Endodermal cell (in vitro differentiated cells): Measurements from ENCODE around the gene SLC25A47. TPM values are rescaled to one million over a fixed set of nuclear protein-coding genes. Genes with fewer than 3 reads are reported as not detected.

ENCODE experiments used
- DNase-seq: peaks from one replicate; pipeline ENCODE4 v3.0.0-alpha.2; 2017
- H3K27ac ChIP-seq: 2 replicates; pipeline ENCODE4 v1.5.1; 2013; ENCODE audit warnings: mild to moderate bottlenecking, low read depth, low read length, moderate library complexity
- H3K27me3 ChIP-seq: 2 replicates; pipeline ENCODE4 v1.6.1; 2013; ENCODE audit warnings: mild to moderate bottlenecking, low read length, moderate library complexity; ENCODE audit not compliant: insufficient read depth, control insufficient read depth, poor library complexity, severe bottlenecking
- H3K36me3 ChIP-seq: 2 replicates; pipeline ENCODE4 v1.7.0; 2013; ENCODE audit warnings: mild to moderate bottlenecking, low read length, moderate library complexity; ENCODE audit not compliant: control insufficient read depth, insufficient read depth
- H3K4me1 ChIP-seq: one replicate; pipeline ENCODE4 v1.7.0; 2013; ENCODE audit warnings: low read length; ENCODE audit not compliant: control insufficient read depth, insufficient read depth
- H3K4me3 ChIP-seq: 2 replicates; pipeline ENCODE4 v1.5.1; 2013; ENCODE audit warnings: mild to moderate bottlenecking, low read length, moderate library complexity
- H3K9ac ChIP-seq: 2 replicates; pipeline ENCODE4 v1.6.1; 2013; ENCODE audit warnings: mild to moderate bottlenecking, low read length, moderate library complexity; ENCODE audit not compliant: poor library complexity, severe bottlenecking; ENCODE audit errors: extremely low read depth
- H3K9me3 ChIP-seq: 2 replicates; pipeline ENCODE4 v1.6.1; 2013; ENCODE audit warnings: mild to moderate bottlenecking, low read length, moderate library complexity; ENCODE audit not compliant: control insufficient read depth
- H3K27ac Mint-ChIP-seq: 2 replicates; pipeline ENCODE4 v1.8.0; 2020; ENCODE audit warnings: mixed read lengths
- H3K27me3 Mint-ChIP-seq: 2 replicates; pipeline ENCODE4 v1.8.0; 2021; ENCODE audit warnings: mild to moderate bottlenecking, mixed read lengths; ENCODE audit not compliant: insufficient read depth
- H3K36me3 Mint-ChIP-seq: 2 replicates; pipeline ENCODE4 v1.8.0; 2020; ENCODE audit warnings: low read depth, mixed read lengths
- H3K4me1 Mint-ChIP-seq: 2 replicates; pipeline ENCODE4 v1.8.0; 2020; ENCODE audit warnings: mixed read lengths
- H3K4me3 Mint-ChIP-seq: 2 replicates; pipeline ENCODE4 v1.8.0; 2020; ENCODE audit warnings: mild to moderate bottlenecking, moderate library complexity, mixed read lengths
- H3K9me3 Mint-ChIP-seq: 2 replicates; pipeline ENCODE4 v1.8.0; 2020; ENCODE audit warnings: mild to moderate bottlenecking, mixed read lengths
- WGBS, 2 experiments: methylation state at CpG; one replicate each; pipeline versions ENCODE4 v1.1.5 to v1.1.7; 2013; ENCODE audit warnings: missing lambda C conversion rate in 2 of 2, mixed read lengths in 1 of 2; ENCODE audit not compliant: insufficient coverage in 1 of 2, insufficient read length in 1 of 2; 5-methylcytosine and 5-hydroxymethylcytosine counted together
- long read RNA-seq, 4 experiments: library from polyadenylated mRNA in 2 of 4; library from RNA in 1 of 4; library from capped mRNA in 1 of 4; stranded (forward) in 3 of 4; unstranded in 1 of 4; transcript quantifications; one replicate each; pipeline ENCODE4 v2.0.0, GENCODE V29; 2020 to 2021; ENCODE audit warnings: inconsistent platforms in 1 of 4
- polyA plus RNA-seq, 2 experiments: library from polyadenylated mRNA; stranded (reverse); fragments of 50-300 nt; gene quantifications; one replicate each; pipeline ENCODE4 v1.2.3, GENCODE V29; 2013
- total RNA-seq, 2 donors: library from RNA; stranded (reverse); fragmentation: NEBNext Ultra II Directional in 1 of 2; extraction: Animal tissue kit (Norgen Biotek cat#: 25700) in 1 of 2; gene quantifications; 2 replicates in 1 of 2; 3 replicates in 1 of 2; pipeline ENCODE4 v1.2.1, GENCODE V29; 2021
- TF ChIP-seq, protein P1 (sequence below): fragments of 200-600 bp; sonication (generic); conservative IDR thresholded peaks from 2 replicates; pipeline ENCODE4 v1.5.0; 2021; ENCODE audit warnings: antibody characterized with exemption, mild to moderate bottlenecking

Gene SLC25A47, protein sequence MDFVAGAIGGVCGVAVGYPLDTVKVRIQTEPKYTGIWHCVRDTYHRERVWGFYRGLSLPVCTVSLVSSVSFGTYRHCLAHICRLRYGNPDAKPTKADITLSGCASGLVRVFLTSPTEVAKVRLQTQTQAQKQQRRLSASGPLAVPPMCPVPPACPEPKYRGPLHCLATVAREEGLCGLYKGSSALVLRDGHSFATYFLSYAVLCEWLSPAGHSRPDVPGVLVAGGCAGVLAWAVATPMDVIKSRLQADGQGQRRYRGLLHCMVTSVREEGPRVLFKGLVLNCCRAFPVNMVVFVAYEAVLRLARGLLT
- not detected for total RNA-seq
- polyA plus RNA-seq (2013, experiment 1 of 2): not detected
- not detected for polyA plus RNA-seq (2013, experiment 2 of 2)
- long read RNA-seq, experiment 1: 0 reads
- long read RNA-seq, experiment 2: 0 reads
- long read RNA-seq, experiment 3: 0 reads
- long read RNA-seq, experiment 4: 0 reads

DNA sequence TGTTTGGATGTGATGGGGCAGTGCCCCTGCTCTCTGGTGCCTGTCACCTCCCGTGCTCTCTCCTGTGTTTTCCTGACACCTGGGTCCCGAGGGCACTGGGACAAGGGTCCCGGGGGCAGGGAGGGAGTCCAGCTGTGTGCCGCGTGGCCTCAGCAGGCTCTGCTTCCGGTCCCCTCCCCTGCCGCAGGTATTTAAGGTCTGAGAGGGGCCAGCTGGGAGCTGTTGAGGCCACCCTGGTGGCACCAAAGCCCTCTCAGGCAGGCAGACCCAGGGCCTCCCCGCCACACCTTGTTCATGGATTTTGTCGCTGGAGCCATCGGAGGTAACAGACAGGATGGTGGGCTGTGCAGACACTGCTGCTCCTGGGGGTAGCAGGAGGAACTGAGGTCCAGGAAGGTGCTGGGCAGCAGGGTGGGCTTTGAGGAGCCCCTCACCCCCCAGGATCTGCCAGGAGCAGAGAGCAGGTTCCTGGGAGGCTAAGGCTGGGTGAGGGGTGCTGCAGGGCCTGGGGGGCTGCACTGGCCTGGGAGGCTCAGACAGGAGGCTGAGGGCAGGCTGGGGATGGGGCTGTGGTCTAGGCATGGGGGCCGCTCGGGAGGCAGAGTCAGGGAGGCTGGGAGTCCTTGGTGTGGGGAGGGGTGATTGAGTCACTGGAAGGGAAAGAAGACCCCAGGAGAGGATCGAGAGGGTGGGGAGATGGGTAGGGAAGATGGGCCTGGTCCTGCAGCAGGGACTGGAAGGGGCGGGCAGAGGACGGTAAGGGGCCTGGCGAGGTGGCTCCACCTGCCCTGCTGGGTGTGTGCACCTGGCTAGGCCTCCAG is at the start of gene SLC25A47:
Gene SLC25A47, plus strand, starts transcription at position 219 of the 821 bp plus-strand sequence. Its CDS starts 76 bp downstream, at position 295.
- no peaks in the 10 kb centered on the region for H3K9me3 ChIP-seq
- TF ChIP-seq, protein P1, sequence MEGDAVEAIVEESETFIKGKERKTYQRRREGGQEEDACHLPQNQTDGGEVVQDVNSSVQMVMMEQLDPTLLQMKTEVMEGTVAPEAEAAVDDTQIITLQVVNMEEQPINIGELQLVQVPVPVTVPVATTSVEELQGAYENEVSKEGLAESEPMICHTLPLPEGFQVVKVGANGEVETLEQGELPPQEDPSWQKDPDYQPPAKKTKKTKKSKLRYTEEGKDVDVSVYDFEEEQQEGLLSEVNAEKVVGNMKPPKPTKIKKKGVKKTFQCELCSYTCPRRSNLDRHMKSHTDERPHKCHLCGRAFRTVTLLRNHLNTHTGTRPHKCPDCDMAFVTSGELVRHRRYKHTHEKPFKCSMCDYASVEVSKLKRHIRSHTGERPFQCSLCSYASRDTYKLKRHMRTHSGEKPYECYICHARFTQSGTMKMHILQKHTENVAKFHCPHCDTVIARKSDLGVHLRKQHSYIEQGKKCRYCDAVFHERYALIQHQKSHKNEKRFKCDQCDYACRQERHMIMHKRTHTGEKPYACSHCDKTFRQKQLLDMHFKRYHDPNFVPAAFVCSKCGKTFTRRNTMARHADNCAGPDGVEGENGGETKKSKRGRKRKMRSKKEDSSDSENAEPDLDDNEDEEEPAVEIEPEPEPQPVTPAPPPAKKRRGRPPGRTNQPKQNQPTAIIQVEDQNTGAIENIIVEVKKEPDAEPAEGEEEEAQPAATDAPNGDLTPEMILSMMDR: no peak
- Mint-ChIP-seq H3K36me3 (no peaks in the 10 kb centered on the region), H3K4me3 (no peak within 1 kb of the TSS), H3K9me3 (no peaks in the 10 kb centered on the region), H3K27me3 (peaks cover 3% of the 10 kb centered on the region), H3K4me1 (peaks cover 2% of the 10 kb centered on the region), H3K27ac (no peak within 1 kb of the TSS)
- H3K27me3 ChIP-seq: no peaks in the 10 kb centered on the region
- H3K4me3 ChIP-seq: no peak within 1 kb of the TSS
- H3K4me1 ChIP-seq: no peaks in the 10 kb centered on the region
- H3K36me3 ChIP-seq: no peaks in the 10 kb centered on the region
- peak; percentile 46 for DNase-seq
- 90 to 95% methylated on average over 9 to 16 of the region's 16 CpGs for WGBS, 2 experiments
- H3K27ac ChIP-seq: no peak within 1 kb of the TSS
- no peak within 1 kb of the TSS for H3K9ac ChIP-seq

GRCh38 chr14:100274250-100274649 is 48.9 kb upstream of the SLC25A47 start:
- no peak overlapping the region for H3K27ac Mint-ChIP-seq

GRCh38 chr14:100275214-100275613 is 47.9 kb upstream of the SLC25A47 start:
- H3K9me3 ChIP-seq: no peaks in the 10 kb centered on the region
- Mint-ChIP-seq H3K9me3 (no peaks in the 10 kb centered on the region), H3K4me1 (peaks cover 24% of the 10 kb centered on the region), H3K27me3 (no peaks in the 10 kb centered on the region), H3K4me3 (no peak overlapping the region), H3K27ac (peak overlapping the region; percentile 60), H3K36me3 (peaks cover 48% of the 10 kb centered on the region)
- no peak overlapping the region for H3K4me3 ChIP-seq
- peaks cover 79% of the 10 kb centered on the region for H3K36me3 ChIP-seq
- TF ChIP-seq, protein P1: no peak
- H3K27me3 ChIP-seq: no peaks in the 10 kb centered on the region
- H3K27ac ChIP-seq: no peak overlapping the region
- 92 to 93% methylated on average over 6 of the region's 7 CpGs for WGBS, 2 experiments
- DNase-seq: peak; percentile 14
- no peak overlapping the region for H3K9ac ChIP-seq
- H3K4me1 ChIP-seq: no peaks in the 10 kb centered on the region

More at GRCh38 chr14:100274250-100274649, 48.9 kb upstream of the SLC25A47 start:
- no peaks in the 10 kb centered on the region for H3K4me1 ChIP-seq
- H3K27ac ChIP-seq: no peak overlapping the region
- Mint-ChIP-seq H3K4me3 (no peak overlapping the region), H3K27me3 (no peaks in the 10 kb centered on the region), H3K36me3 (peaks cover 48% of the 10 kb centered on the region), H3K9me3 (no peaks in the 10 kb centered on the region), H3K4me1 (peaks cover 21% of the 10 kb centered on the region)
- H3K36me3 ChIP-seq: peaks cover 78% of the 10 kb centered on the region
- WGBS, 2 experiments: 94 to 96% methylated on average over 4 of the region's 4 CpGs
- TF ChIP-seq, protein P1: no peak
- no peak overlapping the region for H3K4me3 ChIP-seq
- peak; percentile 19 for DNase-seq
- no peaks in the 10 kb centered on the region for H3K9me3 ChIP-seq
- no peak overlapping the region for H3K9ac ChIP-seq
- no peaks in the 10 kb centered on the region for H3K27me3 ChIP-seq
